Umbilical cord (tissue), 2 donors: ENCODE measurements around the gene SENP7. TPM values are rescaled to one million over a fixed set of nuclear protein-coding genes. Genes with fewer than 3 reads are reported as not detected.
"Not testable (repeated sequence)": the region's sequence is repeated elsewhere in the genome, so short reads cannot be mapped to it uniquely, and the experiment has no call there.

Experiments used
- DNase-seq: peaks from one replicate; pipeline ENCODE4 v3.0.0-alpha.2; 2015; ENCODE audit warnings: low spot score
- total RNA-seq: library from RNA; depleted of rRNA; stranded (reverse); fragments of >200 nt; gene quantifications from one replicate; pipeline ENCODE4 v1.2.3, GENCODE V29; 2014; ENCODE audit warnings: low replicate concordance; ENCODE audit not compliant: insufficient read depth

SENP7 gene, protein sequence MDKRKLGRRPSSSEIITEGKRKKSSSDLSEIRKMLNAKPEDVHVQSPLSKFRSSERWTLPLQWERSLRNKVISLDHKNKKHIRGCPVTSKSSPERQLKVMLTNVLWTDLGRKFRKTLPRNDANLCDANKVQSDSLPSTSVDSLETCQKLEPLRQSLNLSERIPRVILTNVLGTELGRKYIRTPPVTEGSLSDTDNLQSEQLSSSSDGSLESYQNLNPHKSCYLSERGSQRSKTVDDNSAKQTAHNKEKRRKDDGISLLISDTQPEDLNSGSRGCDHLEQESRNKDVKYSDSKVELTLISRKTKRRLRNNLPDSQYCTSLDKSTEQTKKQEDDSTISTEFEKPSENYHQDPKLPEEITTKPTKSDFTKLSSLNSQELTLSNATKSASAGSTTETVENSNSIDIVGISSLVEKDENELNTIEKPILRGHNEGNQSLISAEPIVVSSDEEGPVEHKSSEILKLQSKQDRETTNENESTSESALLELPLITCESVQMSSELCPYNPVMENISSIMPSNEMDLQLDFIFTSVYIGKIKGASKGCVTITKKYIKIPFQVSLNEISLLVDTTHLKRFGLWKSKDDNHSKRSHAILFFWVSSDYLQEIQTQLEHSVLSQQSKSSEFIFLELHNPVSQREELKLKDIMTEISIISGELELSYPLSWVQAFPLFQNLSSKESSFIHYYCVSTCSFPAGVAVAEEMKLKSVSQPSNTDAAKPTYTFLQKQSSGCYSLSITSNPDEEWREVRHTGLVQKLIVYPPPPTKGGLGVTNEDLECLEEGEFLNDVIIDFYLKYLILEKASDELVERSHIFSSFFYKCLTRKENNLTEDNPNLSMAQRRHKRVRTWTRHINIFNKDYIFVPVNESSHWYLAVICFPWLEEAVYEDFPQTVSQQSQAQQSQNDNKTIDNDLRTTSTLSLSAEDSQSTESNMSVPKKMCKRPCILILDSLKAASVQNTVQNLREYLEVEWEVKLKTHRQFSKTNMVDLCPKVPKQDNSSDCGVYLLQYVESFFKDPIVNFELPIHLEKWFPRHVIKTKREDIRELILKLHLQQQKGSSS
- 34.7 TPM for total RNA-seq

DNA sequence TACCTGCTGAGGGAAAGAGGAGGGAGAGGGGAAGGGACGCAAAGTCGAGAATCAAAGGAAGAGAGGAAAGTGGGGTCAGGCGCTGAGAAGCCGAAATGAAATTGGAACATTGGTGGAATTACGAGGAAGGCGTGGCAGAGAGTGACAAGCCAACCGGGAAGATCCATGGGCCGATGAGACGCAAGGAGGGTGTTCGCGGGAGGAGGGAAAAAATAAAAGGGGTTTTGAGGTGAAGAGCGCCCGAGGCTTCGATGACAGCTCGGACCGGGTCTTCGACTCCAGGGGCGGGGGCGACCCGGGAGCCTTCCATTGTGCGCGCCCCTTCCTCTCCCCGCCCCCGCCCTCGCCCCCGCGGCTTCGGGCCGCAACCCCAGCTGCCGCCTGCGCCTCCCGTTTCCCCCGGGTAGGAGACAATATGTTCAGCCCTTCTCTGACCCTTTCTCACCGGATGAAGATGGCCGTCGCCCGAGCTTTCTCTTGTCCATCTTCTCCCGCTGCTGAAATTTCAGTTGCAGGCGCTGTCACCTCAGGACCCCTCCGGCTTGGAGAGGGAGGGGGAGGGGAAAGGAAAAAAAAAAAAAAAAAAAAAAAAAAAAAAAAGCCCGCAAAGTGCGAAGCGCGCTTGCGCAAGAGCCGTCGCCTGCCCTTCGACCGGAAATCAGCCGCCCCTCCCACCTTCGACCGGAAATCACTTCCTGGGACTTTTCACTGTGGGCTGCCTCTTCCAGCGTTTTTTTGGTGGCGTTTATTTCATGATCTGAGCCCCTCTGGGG lies at the start of gene SENP7:
Gene SENP7, minus strand, starts transcription at position 567 of the 773 bp plus-strand sequence. Its CDS starts 82 bp downstream, at position 485.
- peak; percentile 93 for DNase-seq

DNA sequence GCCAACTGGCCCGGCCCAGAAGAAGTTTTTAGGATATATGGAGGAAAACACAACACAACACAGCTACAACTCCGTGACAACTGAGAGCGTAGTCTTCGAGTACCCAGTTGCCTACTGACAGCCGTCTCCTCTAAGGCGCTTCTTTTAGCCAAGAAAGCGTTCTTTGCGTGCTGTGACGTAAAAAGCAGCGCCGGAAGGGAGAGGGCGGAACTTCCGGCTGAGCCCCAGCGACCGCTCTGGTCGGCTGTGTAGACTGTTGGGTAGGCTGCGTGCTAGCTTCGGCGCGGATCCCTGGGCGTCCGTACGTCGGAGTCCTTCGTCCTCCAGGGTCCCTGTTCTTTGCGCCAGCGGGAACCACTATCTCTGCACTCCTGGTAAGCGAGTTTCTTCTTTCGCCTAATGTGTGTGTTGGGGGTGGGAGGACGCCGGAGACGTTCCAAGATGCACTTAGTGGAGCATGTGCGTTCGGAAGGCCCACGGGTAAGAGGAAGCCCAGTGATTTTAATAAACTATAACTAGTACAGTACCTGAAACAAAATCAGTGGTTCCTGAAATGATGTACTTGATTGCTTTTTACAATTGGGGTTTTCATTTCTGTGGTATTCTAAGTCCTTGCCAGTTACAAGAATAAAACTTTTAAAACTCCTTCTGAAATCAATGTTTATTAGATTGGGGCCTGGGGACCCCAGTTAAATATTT lies 48.8 kb upstream of the SENP7 start, which contains the start of gene TRMT10C:
Gene TRMT10C, plus strand, starts transcription at position 239 of the 699 bp plus-strand sequence. CDS start 2,914 bp downstream, outside the sequence.
- peak; percentile 96 for DNase-seq

DNA sequence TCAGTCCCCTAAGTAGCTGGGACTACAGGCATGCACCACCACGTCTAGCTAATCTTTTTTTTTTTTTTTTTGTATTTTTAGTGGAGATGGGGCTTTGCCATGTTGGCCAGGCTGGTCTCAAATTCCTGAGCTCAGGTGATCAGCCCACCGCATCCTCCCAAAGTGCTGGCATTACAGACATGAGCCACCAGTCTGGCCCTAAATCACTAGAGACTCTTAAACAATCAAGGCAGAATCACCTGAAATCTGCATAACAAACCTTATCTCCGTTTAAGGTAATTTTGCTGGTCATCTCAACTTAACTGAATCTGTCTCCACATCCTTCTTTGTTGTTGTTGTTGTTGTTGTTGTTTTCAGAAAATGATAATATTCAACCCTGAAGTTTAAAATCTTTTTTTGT lies 43.1 kb upstream of the SENP7 start:
- DNase-seq: no peak

DNA sequence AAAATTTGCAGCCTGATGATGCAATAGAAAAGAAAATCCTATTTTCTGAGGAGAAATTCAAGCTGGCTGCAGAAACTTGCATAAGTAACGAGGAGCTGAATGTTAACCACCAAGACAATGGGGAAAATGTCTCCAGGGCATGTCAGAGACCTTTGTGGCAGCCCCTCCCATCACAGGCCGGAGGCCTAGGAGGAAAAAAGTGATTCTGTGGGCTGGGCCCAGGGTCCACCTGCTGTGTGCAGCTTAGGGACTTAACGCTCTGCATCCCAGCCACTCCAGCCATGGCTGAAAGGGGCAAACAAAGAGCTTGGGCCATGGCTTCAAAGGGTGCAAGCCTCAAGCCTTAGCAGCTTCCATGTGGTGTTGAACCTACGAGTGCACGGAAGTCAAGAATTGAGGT lies 40.4 kb upstream of the SENP7 start:
- not testable (repeated sequence) for DNase-seq

DNA sequence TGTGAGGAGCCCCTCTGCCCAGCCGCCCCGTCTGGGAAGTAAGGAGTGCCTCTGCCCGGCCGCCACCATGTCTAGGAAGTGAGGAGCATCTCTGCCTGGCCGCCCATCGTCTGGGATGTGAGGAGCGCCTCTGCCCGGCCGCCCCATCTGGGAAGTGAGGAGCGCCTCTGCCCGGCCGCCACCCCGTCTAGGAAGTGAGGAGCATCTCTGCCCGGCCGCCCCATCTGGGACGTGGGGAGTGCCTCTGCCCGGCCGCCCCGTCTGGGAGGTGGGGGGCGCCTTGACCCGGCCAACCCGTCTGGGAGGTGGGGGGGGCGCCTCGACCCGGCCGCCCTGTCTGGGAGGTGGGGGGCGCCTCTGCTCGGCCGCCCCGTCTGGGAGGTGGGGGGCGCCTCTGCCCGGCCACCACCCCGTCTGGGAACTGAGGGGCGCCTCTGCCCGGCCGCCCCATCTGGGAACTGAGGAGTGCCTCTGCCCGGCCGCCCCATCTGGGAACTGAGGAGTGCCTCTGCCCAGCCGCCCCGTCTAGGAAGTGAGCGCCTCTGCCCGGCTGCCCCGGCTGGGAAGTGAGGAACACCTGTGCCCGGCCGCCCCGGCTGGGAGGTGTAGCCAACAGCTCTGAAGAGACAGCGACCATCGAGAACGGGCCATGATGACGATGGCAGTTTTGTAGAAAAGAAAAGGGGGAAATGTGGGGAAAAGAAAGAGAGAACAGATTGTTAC lies 38.5 kb upstream of the SENP7 start:
- not testable (repeated sequence) for DNase-seq

DNA sequence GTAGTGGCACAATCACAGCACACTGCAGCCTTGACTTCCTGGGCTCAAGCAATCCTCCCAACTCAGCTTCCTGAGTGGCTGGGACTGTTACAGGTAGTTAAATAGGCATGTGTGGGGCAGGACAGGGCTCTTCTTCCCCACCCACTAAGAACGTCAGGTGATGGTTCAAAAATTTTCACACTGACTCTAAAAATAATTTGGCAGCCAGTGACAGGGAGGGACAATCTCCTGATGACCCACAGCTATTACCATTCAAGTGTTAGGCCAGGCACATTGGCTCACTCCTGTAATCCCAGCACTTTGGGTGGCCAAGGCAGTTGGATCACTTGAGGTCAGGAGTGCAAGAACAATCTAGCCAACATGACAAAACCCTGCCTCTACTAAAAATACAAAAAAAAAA lies 36.5 kb upstream of the SENP7 start:
- no peak for DNase-seq

DNA sequence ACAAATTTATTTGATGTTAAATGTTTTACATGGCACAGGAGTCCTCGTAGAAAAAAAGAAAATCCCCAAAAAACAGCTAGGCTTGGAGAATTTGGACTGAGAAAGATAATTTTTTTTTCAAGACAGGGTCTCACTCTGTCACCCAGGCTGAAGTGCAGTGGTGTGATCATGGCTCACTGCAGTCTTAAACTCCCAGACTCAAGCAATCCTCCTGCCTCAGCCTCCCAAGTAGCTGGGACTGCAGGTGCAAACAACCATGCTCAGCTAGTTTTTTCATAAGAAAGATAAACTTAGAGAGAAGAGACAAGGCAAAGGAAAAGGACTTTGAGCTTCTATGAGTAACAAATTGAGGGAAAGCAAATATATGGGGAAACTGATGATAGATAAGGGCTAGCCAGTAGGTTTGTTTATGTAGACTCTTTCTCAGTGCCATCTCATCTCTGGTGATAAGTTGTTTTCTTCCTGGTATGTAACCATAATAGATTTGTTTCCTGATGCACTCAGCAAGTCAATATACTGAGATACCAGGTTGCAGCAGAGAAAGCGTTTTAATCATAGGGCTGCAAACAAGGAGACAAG lies 35.6 kb upstream of the SENP7 start:
- no peak for DNase-seq

DNA sequence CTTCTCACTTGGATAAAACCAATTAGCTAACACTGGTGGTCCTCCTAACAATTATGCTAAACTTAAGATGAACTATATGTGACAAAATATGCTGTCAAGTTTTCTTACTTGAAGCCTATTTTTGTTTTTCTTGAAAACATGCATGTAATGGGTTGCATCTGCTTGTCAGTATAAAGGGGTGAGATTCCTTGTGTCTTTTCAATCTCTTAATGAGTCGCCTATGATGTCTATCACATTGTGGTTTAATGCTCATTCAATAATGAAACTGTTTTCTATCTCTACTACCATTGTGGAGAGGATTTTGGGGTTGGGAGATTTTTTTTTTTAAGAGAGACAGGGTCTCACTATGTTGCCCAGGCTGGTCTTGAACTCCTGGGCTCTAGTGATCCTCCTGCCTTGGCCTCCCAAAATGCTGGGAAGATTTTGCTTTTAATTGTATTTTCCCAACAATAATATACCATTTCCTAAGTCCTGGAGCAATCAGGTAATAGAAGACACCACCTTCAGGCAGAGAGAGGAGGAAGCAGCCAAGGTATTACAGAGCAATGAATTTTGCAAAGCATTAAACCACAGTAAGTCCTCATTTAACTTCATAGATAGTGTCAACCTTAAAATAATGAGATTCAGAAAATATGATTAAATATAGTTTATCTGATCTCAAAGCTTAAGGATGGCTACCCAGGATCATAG lies 31.3 kb upstream of the SENP7 start:
- DNase-seq: no peak

DNA sequence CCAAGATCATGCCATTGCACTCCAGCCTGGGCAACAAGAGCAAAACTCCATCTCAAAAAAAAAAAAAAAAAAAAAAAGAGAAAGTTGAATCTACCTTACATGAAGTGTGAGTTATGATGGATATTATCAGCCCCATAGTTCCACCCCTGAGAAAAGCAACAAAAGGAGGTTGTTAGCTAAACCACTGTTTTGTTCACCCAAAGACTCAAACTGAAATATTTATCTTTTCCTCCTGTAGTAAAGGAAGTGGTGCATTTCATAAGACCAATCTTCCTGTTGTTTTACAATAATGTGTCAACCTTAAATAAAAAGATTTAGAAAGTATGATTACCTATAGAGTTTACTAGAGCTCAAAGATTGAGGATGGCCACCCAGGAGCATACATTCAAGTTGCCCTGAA lies 29.9 kb upstream of the SENP7 start:
- DNase-seq: no peak

DNA sequence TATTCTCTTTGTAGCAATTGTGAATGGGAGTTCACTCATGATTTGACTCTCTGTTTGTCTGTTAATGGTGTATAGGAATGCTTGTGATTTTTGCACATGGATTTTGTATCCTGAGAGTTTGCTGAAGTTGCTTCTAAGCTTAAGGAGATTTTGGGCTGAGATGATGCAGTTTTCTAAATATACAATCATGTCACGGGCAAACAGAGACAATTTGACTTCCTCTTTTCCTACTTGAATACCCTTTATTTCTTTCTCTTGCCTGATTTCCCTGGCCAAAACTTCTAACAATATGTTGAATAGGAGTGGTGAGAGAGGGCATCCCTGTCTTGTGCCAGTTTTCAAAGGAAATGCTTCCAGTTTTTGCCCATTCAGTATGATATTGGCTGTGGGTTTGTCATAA lies 23.9 kb upstream of the SENP7 start:
- DNase-seq: not testable (repeated sequence)

DNA sequence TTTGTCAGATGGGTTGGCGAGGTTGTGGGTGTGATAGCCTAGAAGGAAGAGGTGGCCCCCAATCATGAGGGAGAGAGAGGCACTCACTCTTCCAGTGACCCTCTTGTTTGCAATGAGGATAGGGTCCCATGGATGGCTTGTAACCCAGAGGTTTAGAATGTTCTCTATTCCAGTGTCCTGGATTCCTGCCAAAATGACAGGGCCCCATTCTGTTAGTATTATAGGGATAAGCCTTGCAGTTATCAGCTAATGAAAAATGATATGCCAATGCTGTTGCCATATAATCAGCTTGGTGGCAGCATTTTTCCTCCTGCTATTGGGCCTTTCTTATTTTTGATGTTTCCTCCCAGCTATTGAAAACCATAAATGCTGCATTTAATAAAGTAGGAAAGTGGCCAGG lies 23.3 kb upstream of the SENP7 start:
- no peak for DNase-seq

DNA sequence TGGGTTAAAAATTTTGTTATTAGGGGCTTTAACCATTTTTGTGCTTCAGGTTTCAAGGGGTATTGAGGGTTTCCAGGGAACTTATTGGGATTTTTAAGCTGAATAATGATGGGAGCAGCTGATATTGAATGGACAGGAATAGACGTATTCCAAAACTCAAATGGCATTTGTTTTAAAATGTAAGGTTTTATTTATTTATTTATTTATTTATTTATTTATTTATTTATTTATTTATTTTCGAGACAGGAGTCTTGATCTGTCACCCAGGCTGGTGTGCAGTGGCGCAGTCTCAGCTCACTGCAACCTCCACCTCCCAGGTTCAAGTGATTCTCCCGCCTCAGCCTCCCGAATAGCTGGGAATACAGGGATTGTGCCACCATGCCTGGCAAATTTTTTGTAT lies 22.2 kb upstream of the SENP7 start:
- DNase-seq: no peak

DNA sequence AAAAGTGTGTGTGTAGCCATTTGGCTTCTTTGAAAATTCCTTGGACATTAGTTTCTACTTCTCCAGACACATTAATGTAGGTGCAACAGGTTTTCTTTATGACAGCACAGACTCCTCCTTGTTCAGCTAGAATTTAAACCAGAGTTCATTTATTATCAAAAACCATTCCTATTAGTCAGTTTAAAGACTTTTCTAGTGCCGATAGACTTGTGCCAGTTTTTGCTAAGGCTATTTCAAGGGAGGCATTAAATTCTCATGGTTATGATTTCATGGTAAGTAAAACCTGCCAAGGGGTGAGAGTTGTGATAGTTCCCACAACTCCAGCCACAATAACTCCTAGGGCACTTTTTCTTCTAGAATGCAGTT lies 20.6 kb upstream of the SENP7 start:
- peak; percentile 43 for DNase-seq

DNA sequence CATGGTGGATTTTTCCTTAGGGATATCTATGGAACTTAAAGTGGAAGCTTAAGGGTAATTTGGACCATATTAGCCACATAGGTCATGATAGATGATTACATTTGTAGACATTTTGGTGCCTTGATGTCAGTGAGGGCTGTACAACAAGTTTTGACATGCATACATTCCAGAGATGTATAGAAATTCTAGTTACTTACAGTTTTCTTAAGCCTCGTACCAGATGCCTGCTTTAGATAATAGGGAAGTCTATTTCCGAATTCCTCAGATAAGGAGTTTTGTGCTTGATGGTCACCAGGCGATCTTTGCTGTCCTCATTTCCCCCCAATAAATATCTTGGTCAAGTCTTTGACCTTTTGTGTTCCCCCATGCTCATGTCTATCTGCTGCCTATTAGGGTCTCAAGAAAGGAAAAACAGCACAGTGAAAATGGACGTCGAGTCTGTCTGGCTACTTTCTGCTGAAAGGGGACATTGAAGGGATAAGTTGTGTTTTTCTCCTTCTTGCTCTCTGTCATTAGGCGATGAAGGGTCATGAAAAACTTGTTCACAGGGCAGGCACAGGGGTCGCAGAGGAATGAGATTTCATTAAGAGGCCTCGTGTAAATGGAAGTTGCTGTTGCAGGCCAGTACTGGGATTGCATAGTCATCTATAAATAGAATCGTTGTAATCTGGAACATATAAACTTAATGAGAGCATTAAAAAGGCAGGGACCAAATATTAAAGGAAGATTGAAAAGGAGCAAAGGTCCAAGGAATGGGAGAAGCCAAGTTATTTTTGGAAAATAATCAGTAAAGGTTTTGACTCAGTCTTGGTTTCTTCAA lies 20.0 kb upstream of the SENP7 start:
- DNase-seq: peak; percentile 54

DNA sequence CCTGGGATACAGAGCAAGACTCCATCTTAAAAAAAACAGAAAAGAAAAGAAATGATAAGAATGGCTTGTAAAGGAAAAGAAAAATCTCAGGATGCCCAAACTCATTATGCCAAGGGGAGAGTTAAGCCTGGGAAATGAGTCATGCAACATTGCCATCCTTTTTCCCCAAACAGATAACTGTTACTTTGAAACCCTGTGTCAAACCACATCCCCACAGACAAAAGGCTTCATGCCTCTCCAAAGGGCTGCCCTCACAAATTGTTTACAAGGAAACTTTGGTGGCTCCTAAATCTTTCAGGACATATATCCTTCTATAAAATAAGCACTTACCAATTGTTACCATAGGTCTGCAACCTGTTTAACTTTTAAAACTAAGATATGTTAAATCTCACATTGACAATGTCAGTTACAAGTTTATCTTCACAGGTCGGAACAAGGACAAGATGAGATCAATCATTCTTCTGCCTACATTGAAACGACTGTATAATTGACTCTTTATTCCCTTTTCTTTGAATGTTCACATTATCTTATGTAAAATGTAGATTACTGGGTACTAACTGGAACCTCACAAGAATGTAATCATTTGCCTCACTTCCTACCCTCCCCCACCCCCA lies 18.6 kb upstream of the SENP7 start:
- DNase-seq: no peak

DNA sequence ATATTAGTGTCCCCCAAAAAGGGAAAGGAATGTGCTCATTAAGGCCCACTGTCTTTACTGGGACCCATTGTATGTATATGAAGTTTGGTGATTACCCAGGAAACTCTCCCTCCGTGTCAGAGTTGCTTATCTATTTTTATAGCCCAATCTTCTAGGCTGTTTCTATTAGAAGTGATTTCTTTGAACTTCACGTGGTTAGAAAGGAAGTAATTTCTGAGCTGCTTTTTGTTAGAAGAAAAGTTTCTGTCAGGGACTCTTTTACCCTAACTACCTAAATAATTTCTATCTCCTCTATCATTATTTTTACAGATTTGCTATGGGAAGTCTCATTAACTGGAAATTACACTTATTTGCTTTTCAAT lies 17.7 kb upstream of the SENP7 start:
- DNase-seq: no peak

DNA sequence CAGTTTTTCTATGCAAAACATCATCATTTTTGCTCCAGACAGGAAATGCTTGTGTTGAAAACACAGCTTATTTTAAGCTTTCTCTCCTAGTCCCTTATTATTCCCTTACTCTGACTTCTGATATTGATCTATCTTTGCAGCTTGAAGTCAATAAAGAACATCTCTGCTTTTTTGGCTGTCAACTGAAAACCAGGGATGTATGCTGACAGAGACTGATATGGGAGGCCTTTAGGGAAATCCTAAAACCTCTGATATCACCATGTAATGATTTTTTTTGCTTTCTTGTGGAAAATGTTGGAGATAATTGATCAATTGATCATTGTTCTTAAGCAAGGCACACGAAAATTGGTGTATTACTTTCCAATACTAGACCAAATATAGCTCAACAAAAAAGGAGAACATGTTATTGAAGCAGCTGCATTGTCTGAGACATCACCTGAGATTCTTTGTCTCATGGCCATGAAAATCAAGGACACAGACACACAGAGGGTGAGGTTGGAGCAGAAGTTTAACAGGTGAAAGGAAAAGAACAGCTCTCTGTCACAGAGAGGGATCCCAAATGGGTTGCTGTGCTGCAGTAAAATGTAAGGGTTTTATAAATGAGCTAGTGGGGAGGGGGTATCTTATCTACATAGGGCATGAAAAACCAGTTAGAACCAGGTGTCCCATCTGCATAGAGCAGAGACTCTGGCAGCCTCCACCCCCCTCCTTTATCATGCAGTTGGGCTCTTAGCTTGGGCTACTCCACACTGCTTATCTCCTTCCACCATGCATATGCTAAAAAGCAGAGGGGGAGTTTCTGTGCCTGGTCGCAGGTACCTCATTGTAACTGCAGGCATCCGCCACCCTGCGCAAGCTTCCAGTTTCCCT lies 17.0 kb upstream of the SENP7 start:
- no peak for DNase-seq
